Stimulated activated CD4-positive, alpha-beta T cell treated with anti-CD3 and anti-CD28 coated beads, Interleukin-12 subunit alpha, Interleukin-12 subunit beta, amount 100 ng/mL, for 4 hours (primary cell): ENCODE data around the gene VSTM4.

Experiments
- DNase-seq: peaks from one replicate; pipeline ENCODE4 v3.0.0-alpha.2; 2020

Gene VSTM4

DNA sequence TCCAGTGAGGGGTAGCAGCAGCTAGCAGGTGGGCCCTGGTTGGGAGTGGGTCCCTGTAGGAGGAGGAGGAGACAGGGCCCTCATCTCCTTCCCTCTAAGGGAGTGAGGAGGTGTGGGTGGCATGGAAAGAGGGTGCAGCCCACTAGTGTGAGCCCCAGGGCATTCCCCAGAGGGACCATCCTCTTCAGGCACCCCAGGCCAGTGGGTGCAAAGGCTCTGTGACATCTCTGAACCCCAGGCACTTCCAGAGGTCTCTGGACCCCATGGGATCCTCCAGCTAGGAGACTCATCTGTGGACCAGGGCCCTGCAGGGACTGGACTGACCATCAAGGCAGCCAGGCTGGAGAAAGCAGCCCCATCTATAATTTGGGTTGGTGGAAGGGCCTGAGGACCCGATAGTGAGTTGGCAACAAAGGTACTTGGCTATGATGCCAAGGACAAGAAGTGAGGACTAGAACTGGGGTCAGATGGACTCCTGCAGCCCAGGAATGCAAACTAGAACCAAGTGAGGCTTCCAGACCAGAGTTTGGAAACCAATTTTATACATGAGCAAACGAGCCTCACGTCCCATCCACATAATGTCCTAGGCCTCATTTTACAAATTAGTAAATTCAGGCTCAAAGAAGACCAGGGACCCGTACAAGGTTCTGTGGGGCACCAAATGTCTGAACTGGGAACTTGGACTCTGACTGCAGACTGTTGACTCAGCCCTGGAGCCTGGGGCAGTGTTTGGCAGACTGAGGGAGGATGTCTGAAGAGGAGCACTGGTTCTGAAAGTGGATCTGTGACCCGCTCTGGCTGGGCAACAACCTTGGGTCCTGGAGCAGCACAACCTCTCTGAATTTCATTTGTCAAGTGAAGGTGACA is 1.4 kb upstream of the VSTM4 start:
- DNase-seq: no peak

DNA sequence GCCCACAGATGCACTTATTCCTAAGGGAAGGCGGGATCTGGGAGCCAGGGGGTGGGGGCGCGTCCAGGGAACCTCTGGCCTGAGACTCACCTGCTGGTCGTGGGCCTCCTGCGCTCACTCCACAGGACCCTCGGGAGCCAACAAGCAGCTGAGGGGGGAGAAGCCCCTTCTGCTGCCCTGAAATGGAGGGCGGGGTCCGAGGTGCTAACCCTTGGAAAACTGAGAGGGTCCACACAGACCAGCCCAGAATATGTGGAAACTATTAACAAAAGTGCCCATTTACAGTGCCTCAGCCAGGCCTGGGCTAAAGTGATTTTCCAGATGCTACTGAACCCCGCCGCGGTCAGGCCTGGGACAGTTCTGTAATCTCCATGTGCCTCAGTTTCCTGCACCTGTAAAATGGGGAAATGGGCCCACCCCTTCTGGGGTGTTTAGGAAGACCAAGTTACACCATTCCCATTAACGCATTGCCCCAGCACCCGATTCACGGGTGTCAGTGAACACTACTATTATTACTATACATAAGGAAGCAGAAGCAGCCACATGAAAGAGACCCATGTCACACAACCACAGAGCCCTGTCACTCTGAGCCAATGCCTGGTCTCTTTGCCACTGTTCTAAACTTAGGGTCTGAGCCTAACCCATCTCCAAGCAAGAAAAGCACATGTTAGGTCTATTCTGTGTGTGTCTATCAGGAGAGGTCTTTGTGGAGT is 630 bp upstream of the VSTM4 start:
- no peak for DNase-seq

DNA sequence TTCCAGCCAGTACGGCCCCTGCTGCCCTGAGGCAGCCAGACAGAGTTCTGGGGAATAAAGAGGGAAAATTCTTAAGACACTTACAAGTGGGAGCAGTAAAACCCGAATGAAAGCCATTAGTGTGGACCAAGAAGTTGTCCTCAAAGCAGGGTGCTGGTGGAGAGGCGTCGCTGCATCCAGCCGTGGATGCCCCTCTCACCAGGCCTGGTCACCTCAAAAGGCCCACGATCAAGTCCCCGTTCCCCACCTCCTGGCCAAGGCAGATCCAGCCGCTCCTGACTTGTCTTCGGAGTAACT is 656 bp downstream of the VSTM4 start:
- no peak for DNase-seq

DNA sequence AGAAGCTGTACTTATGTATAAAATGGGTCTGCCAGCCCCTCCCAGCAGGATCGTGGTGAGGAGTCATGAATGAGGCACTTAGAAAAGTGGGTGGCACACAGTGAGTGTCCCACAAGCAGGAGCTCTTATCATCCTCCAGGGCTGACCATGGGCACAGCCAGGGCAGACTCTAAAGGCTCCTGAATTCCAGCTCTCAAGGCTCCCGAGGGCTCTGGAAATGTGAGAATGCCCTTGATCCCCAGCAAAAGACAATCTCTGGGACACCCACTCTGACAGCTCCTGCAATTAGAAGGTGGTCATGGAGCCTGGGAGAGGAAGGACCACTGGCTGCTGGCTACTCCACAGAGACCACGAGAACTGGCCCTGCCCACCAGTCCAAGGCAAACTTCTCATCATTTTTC is 1.6 kb downstream of the VSTM4 start:
- no peak for DNase-seq

DNA sequence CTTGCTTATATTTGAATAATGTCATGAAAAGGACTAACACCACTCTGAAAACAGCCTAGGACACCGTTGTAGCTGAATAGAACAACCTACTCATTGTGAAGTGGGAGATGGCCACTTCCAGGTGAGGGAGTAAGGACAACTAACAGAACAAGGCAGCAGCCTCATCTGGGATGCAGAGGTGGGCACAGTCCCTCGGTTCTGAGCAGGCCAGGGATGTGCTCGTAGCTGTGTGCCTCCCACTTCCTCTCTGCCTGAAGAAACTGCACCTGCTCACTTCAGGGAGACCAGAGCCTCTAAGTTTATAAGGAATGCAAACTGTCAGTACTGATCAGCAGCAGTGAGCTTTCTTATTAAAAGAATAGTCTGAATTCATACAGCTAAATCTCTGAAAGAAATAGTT is 2.5 kb downstream of the VSTM4 start:
- no peak for DNase-seq

DNA sequence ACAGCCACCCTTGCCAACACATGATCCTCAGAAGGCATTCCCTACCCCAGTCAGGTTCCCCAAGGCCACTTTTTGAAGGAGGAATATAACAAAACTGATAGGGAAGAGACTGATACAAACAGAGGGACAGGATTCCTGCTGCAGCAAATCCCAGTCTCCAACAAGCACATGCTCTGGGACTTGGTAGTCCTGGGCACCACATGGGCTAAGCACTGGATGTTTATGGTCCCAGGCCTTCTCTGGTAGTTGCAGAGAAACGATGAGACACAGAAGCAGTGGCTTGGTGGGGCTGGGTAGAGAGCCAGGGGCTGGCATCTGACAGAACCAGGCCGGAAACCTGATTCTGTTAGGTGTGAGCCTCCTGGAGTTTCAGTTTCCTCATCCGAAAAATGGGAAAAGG is 3.2 kb downstream of the VSTM4 start:
- DNase-seq: no peak

DNA sequence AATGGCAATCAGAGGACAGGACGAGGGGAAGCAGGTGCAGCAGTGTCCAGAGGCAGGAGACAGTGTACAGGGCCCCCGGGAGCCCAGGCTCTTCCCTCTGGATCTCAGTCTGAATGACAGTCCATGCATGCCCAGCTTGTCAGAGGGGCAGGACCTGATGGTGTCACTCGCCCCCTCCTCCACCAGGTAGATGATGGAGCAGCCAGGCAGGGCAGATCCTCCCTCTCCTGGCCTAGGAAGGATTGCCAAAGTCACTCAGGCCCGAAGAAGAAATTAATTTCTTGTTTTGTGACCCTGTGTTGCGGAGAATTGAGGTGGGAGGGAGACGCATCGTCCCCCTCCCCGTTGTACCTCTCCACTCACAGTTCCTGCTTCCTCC is 4.0 kb downstream of the VSTM4 start:
- no peak for DNase-seq

DNA sequence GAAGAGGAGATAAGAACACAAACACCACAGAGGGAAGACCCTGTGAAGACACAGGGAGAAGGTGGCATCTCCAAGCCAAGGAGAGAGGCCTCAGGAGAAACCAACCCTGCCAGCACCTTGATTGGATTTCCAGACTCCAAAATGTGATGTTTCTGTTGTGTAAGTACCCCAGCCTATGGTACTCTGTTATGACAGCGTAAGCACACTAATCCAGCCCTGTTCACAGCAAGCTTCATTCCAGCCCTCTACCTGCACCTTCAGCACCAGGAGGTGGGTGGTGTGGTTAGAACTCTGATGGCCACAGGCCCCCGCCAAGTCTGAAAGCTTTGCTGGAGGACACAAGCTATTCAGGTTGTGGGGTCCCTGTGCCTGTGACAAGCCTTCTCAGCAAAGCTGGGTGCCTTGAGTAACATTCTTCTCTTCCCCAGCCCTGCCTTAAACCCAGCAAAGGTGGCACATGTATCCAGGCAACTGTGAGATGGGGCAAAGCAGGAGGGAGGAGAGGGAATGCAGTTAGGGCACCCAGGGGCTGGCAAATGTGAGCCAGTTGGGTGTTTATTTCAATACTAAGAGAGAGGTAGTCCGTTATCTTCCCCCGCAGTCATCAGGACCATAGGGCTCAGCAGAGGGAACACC is 4.5 kb downstream of the VSTM4 start:
- no peak for DNase-seq

DNA sequence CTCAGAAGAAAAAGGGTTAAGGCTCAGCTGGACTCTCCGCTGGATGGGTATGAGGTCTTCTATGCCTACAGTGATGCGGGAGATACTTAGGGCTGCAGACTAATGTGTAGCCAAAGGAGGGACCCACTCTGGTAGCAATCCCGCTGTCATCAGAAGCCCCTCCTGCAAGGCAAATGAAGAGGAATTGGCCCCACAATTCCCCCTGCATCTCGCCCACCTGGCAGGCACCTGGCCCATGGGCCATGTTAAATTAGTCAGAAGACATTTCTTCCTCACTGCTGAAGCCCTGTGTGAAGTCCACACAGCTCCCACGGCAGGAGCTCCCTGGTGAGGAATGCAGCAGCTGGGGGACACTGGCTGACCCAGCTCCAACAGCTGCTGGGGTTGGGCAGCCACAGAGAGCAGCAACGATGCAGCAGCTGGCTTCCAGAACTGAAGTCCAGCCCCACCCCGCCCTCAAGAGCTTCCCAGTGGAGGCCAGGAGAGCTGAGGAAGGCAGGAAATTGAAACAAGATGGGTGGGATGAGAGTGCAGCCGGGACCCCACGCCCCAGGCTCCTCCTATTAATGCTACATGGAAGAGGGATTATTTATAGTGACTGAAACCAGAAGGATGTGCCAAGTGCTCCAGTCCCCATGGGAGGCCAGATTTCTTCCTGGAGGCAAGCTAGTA is 5.5 kb downstream of the VSTM4 start:
- DNase-seq: no peak

DNA sequence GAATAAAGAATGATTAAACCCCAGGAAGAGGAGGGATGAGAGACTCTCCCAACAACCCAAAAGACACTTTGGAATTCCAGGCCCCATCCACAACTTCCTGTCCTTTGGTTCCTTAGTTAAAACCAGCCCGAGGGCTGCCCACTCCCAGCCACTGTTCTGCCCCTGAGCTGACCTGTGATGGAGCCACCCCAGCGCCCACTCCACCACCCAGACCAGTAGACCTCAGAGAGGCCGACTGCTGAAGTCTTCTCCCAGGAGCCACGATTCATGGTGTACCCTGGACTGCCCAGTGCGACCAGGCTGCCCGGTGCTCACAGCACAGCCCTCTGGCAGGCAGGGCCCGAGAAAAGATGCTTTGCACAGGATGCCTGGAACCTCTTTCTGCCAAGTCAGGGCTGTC is 6.7 kb downstream of the VSTM4 start:
- DNase-seq: no peak

DNA sequence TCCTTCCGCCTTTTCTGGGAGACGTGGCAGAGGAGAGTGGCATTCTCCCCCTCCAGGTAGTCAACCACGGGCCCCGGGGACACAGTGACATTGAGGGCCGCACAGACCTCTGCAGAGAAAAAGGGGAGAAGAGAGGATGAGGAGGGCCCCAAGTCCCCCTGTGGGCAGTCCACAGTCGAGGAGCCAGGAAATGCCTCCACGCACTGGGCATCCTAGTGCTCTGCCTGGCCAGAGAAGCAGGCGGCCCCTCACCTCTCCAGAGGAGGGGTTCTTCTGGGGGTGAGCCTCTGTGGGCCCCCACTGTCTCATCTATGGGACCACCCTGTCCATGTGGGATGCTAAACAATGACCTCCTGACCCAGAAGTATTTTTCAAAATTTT is 7.4 kb downstream of the VSTM4 start:
- DNase-seq: no peak

DNA sequence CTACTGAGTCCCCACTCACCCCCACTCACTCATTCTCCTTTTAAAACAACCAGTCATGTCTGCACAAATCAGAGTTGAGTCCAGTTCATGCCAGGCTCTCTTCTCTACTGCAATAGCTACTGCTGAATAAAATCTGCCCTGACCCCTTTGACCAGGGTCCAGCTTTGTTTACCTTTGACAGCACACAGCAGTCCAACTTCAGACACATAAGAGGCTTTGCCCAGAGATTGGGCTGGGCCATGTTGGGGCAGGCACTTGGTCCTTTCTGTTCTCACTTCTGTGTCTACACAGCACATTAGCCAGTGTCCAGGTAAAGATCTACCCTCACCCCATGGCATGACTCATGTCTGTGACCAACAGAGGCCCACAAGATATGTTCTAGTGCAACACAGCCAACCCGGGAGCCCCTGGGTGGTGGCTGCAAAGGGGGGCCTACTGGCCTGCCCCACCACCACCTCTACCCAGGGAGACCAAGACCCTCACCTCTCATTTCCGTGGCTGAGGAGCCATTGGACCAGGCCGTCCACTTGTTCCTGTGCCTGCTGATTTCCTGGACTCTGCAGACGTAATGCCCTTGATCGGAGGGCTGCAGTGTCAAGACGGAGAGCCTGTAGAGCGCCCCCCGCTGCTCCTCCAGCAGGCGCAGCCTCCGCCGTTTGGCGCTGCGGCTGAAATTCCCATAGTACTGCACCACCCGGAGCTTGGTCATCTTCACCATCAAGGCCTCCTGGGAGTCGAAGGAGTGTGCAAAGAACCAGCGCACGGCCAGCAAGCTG is 8.0 kb downstream of the VSTM4 start:
- DNase-seq: no peak

DNA sequence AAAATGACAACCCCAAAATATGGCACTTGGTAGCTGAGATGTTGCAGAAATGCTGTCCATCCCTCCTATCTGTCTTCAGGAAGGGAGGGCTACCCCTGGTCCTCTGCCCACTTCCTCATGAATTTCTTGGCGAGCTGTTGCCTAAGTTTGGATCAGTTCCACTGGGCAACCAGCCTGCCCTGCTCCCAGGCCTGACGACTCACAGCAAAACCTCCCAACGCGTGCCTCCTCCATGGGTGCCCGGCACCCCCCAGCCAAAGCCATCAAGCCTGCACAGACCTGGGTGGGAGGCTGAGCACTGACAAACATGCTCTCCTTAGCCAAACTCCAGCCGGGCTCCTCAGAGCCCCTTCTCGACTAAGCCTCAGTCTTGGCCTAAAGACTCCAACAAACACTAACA is 8.9 kb downstream of the VSTM4 start:
- DNase-seq: no peak

DNA sequence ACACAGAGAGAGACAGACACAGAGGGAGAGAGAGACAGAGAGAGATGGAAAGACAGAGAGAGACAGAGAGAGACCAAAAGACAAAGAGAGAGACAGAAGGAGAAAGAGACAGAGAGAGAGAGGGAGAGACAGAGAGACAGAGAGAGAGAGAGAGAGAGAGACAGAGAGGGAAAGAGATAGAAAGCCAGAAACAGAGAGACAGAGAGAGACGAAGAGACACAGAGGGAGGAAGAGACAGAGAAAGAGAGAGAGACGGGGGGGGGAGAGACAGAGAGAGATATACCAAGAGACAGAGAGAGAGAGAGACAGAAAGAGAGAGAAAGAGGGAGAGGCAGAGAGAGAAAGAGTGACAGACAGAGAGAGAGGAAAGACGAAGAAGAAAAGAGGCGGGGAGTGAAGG is 10.2 kb downstream of the VSTM4 start:
- DNase-seq: no peak

DNA sequence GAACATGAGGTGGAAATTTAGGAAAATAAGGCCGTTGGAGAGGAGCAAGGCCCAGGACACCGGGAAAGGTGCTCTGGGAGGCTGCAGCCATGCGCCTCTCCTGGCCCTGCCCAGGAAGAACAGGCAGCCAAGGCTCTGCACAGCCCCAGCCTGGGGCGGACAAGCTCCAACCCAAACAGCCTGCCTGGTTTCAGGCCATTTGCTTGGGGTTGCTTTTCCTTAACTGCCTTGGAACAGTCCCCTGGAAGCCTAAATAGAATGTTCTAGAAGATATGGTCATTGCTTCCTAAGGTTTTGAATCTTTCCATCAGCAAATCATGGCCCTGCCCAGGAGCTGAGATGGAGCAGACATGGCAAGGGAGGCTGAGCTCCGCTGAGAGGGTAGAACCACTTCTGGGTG is 11.0 kb downstream of the VSTM4 start:
- DNase-seq: no peak

DNA sequence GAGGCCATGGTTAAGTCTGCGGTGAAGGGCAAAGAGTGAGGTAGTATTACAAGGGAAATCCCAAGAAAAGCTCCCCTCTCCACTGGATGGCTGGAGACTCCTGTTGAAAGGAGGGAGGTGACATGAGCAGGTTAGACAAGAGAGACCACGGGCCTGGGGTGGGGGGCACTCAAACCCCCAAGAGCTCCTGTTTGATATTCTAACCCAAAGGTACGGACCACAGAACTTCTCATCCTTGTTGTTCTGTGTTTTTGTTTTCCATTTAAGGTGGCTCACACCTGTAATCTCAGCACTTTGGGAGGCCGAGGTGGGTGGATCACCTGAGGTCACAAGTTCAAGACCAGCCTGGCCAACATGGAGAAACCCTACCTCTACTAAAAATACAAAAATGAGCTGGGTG is 11.6 kb downstream of the VSTM4 start:
- DNase-seq: no peak

DNA sequence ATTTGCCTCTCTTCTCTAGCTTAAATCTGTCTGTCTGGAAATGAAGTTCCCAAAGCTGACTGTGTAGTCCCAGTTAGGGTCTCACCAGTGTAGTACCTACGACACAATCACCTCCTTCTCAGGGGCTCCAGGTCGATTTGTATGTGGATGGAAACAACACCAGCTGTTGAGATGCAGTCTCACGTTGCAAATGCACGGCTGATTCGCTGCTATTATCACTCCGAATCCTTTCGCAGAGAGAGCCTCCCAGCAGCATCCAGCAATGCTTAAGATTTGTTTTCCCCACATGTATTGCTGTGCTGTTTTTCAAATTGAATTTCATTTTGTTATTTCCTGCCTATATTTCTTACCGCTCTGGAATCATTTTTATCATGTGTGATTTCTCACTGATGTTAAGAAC is 16.3 kb downstream of the VSTM4 start:
- DNase-seq: no peak

DNA sequence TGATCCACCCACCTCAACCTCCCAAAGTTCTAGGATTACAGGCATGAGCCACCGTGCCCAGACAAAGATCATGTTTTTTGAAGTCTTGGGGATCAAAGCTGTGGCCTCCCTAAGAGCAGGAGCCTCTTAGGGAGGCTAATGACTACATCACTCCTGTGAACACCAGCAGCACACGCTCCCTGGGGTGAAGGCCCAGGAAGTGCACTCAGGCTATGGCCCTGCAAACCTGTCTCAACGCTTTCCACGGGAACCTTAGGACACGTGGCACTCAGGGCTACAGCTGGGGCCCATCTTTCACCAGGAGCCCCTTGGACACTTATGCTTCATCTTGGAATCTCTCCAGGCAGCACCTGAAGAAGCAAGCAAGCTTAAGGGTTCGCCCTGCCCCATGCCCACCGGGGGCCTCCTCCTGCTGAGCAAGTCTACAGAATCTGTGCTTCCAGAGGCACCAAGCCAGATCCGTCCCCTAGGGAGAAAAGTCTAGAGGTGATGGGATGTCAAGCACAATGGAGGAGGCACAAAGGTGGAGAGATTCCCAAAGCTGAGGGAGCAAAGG is 18.4 kb downstream of the VSTM4 start:
- no peak for DNase-seq

DNA sequence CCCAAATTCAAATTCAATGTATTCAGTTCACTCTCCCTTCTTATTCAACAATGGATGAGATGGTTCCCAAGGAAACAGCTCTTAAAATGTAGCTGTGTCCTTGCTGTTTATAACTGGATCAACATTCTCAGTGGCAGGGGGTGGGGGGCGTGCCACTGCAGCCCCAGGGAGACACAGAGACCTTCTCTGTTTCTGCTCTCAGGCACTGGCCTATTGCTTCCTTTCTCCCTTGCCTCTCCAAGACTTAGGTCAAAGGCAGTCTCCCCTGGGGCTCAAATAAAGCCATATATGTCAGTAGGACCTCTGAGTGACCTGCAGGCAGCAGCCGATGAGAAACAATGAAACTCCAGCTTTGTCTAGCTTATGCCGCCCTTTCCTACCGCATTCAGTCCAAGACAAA is 20.7 kb downstream of the VSTM4 start:
- DNase-seq: no peak

DNA sequence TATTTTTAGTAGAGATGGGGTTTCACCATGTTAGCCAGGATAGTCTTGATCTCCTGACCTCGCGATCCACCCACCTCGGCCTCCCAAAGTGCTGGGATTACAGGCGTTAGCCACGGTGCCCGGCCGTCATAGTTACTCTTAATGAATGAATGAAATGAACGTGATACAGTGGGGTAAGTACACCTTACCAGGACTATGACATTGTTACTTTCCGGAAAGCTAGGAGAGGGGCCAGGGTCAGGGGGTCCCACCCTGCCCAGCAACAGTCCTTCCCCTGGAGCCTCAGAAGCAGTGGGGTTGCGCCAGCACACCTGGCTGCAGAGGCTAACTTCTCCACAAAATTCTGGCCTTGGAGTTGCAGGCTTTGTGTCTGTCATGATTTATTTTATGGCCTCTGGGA is 21.4 kb downstream of the VSTM4 start:
- no peak for DNase-seq

DNA sequence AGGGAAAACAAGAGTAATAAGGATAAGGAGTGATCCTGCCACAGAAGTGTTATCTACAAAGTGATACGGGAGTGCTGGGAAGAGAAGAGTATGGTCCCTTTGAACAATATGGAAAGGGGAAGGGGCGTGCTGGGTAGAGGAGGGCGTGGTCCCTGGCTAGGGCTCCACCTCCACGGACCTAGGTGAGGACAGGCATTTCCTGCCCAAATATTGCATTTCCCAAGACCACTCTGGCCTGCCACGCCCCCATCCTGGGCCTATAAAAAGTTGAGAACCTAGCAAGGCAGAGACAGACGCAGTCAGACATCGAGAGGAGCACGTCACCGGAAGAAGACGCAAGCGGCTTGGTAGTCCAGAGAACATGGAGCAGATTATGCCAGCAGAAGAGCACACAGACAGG is 22.8 kb downstream of the VSTM4 start:
- DNase-seq: no peak

DNA sequence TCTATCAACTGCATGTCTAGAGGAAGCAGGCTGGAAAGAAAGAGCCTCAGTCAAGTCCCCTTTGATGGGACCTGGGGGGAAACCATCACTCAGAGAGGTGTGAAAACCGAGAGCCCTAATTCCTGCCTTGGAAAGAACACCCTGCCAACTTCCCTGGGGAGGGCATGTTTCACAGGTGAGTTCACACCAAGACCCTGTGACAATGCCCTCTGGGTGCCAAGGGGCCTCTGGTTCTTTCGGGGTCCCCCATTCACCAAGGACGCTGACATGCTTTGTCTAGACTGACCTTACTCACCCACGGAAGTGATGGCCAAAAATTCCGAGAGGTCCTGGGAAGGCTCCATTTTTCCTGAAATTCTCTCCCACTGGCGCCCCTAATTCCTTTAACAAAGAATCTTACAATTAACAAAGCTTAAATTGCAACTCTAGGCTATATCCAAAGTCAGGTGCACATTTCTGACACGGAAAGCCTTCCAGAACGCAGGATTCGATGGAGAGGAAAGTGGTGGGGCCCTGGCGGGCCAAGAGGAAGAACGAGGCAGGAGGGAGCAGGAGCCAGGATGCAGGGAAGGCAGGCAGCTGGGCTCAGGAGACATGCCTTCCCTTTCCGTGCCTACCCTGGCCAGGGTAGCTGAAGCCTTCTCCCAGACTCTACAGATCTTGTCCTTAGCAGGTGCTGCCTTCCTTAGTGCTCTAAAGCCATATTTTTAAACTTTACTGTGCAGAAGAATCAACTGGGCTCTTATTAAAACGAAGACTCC is 23.7 kb downstream of the VSTM4 start:
- DNase-seq: no peak
